NCI-H2107 treated with DMSO at 0.1 percent for 48 hours (cell line): Measurements from ENCODE around the gene FKBP1A.
"Not testable (repeated sequence)": the region's sequence is repeated elsewhere in the genome, so short reads cannot be mapped to it uniquely, and the experiment has no call there.

Source experiments
- DNase-seq: peaks from one replicate; lab custom pipeline; 2025; ENCODE audit not compliant: unreplicated experiment; lab: John Stamatoyannopoulos, UW

The FKBP1A gene

DNA sequence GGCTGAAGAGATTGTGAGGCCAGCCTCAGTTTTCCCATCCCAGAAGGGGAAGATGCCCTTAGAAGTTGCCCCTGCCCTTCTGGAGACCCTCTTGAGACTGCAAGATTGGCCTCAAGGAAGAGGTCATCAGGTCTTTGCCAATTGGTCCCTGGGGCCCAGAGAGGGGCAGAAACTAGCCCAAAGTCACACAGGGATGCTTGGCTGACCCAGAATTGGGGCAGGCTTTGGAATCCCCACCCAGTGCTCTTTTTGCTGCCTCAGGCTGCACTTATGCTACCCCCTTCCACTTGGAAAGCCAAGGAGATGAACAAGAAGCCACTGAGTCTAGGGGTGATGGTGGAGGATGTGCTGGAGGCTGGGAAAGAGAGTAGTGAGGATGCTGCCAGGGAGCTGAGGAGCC lies 24.9 kb upstream of the FKBP1A start:
- no peak for DNase-seq

DNA sequence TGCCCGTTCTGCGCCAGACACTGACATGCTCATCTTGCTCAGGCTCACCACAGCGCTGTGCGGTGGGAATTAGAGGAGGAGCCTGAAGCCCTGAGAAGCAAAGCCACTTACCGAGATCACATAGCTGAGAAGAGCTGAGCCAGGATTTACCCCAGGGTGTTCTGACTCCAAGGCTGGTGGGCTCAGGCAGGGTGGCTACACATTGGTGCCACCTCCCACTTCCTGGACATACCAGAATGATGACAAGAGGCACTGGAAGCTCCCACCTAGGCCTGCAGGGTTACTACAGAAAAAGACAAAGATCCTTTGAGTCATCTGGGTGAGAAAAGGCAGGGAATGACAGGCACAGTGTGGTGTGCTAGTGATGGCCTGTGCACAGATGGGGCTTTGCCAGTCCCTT lies 24.4 kb upstream of the FKBP1A start:
- DNase-seq: no peak

DNA sequence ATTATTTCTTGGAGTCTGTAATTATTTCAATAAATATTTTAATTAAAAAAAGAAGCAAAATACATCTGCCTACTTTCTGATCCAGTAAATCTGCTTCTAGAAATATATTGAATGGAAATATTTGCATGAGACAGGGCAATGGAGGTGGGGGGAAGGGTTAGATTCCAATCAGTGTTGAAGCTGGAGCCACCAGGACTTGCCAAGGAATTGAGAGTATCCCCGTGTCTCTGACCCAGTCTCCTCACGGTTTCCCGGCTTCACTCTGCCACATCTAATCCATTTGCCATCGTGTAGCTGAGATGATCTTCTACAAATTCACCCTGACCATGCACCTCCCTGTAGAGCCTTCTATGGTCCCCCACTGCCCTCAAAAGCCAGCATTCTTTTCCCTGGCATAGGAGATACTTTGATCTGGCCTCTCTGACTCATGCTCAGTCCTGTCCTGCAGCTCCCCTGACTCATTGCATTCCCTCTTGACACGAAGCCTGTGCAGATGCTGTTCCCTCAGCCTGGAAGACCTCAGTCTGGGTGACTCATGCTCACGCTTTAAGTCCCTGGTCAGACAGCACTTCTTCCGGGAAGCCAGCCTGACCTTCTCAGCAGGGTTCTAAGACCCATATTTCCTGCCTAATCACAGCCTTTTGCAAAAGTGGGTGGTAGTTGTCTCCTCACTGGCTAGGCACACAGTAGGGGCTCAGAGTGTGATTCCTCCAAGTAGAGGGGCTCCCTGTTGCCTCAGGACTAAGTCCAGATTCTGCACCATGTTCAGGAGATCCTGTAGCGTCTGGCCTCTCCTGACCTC lies 23.0 kb upstream of the FKBP1A start:
- no peak for DNase-seq

DNA sequence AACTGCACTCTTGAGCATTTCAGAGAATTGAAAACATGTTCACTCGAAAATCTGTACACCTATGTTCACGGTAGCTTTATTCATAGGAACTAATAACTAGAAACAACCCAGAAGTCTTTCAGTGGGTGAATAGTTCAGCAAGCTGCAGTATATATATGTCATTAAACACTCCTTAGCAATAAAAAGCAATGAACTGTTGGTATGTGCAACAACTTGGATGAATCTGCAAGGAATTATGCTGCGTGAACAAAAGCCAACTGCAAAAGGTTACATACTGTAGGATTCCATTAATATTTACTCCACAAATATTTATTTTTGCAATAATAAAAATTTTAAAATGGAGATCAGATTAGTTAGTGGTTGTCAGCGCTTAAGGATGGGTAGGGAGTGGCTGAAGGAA lies 22.1 kb upstream of the FKBP1A start:
- DNase-seq: no peak

DNA sequence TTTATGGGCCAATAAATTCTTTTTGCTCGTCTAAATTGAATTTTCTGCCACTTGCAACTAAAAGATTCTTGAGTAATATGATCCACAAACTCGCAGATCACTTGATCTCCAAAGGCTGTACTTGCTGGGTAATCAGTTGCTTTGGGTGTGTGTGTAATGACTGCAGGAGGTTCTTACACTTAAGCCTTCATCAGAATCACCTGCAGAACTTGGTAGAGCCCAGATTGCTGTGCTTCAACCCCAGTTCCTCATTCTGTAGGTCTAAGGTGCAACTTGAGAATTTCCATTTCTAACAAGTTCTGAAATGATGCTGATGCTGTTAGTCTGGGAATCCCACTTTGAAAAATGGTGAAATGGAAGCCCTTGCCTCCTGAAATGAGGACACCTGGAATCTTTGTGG lies 12.9 kb upstream of the FKBP1A start:
- DNase-seq: no peak

DNA sequence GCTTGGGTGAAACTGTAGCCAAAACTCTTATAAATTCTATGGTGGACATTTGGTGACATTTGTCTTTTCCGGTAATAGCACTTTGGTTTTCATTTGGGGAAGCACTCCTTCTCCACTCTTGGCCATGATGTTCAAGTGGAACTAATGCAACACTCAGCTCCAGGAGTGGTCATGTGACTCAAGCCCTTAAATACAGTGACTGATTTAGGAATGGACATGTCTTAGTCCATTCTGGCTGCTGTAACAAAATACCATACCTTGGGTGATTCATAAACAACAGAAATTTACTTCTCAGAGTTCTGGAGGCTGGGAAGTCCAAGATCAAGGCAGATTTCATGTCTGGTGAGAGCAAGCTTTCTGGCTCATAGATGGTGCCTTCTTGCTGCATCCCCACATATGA lies 10.8 kb upstream of the FKBP1A start:
- no peak for DNase-seq

DNA sequence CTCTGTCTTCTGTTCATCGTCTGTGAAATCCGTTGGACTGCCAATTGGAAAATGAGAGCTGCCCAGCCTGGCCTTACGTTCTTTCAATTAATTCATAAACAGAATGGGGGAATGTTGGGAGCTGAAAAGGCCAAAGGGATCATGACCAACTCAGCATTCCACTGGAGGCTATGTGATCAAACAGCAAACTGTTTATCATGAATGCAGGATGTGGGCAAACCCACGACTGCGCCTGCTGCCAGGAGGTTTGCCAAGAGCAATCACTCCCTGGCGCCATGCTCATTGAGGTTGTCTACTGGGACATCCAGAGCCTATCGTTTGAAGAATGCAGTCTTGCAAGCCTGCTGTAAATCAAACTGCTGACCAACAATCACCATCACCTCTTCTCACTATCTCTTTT lies 9.3 kb upstream of the FKBP1A start:
- no peak for DNase-seq

DNA sequence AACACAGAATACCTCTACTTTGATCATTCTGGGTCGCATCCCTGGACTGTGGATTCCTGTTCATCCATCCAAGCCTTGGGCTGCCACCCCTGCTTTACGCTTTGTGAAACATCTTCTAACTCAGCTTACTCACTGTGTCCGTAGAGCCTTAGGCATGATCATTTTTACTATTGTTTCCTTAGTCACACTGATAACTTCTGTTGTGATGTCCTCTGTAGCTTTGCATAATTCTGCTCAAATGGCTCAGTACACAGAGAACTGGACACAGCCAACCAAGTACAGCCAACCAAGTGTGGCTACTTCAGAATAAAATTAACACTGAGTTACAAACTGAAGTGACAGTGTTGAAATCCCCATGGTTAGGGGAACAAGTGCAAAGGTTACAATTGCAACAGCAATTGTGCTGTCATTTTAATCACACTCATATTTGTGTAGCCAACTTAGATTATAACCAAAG lies 8.6 kb upstream of the FKBP1A start:
- no peak for DNase-seq

DNA sequence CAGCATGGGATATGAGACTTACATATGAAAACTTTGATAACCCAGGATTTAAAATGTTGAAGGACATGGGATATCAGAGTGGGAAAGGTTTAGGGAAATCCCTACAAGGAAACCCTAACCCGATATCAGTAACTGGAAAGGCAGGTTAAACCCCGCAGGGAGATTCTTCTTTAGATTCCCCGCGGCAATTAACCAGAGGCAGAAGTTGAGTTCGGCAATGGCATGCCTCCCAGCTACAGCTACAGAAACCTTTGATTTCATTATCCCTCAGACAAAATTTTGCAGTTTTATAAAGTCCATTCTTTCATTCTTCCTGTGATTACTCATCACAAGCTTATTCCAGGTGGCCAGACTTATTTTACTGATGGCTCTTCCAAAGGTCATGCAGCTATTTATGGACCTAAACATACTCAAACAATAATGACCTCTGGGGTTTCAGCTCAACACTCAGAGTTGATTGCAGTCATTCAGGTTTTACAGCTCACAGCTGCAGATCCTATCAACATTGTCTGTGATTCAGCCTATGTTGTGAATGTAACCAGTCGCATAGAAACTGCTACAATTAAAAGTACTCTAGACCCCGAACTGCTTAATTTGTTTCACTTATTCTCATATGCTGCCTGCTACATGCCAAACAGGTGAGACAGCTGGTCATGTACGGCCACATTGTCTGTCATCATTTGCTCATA lies 7.0 kb upstream of the FKBP1A start:
- DNase-seq: not testable (repeated sequence)

DNA sequence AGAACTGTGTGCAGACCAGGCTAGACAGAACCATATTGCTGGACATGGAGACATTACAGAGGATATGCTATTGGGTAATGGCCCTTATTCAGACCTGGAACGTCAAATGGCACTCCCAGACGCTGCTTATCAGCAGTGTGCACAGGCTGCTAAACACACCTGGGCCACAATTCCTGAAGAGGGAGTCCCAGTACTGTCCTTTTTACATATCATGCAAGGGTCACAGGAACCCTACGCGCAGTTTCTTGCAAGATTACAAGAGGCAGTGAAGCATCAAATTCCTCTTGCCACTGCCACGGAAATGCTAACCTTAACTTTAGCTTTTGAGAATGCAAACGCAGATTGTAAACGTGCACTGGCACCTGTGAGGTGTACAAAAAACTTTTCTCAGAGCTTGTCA lies 5.3 kb upstream of the FKBP1A start:
- not testable (repeated sequence) for DNase-seq

DNA sequence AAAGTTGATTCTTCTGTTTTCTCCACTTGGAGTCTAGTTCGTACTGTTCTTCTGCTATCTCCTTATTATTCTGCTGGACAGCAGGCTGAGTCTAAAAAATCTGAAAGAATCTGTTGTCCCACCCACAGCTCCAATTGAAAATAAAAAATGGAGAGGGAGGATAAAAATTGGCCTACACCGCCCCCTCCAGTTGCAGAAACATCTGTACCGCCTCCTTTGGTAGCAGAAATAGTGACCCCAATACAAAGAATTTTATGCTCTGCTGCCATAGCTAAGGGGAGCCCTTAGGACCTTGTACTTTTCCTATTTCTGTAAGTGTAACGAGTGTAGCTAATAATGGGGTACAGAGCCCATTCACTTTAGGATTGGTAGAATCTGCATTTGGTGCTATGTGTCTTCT lies 4.9 kb upstream of the FKBP1A start:
- DNase-seq: no peak

DNA sequence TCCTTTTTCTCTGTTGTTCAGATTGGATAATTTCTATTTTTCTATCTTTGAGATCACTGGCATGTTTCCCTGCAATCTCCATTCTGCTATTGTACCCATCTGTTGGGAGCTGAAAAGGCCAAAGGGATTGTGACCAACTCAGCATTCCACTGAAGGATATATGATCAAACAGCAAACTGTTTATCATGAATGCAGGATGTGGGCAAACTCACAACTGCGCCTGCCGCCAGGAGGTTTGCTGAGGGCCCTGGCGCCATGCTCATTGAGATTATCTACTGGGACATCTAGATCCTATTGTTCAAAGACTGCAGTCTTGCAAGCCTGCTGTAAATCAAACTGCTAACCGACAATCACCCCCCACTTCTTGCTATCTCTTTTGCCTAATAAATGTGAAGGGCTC lies 3.8 kb upstream of the FKBP1A start:
- DNase-seq: no peak

DNA sequence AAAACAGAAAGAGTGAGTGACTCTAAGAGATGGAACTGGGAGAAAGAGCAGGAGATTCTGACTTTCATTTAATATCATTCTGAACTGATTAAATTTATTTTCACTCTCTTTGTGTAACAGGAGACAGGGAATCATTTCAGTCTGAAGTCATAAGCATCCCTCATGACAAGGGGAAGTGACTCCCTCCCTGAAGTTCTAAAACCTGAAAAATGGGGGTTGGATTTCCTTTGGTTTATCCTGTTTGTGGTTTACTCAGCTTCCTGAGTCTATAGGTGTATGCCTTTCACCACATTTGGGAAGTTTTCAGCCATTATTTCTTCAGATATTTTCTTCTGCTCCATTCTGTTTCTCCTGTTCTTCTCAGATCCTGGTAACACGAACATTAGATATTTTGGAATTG lies 3.4 kb upstream of the FKBP1A start:
- no peak for DNase-seq

DNA sequence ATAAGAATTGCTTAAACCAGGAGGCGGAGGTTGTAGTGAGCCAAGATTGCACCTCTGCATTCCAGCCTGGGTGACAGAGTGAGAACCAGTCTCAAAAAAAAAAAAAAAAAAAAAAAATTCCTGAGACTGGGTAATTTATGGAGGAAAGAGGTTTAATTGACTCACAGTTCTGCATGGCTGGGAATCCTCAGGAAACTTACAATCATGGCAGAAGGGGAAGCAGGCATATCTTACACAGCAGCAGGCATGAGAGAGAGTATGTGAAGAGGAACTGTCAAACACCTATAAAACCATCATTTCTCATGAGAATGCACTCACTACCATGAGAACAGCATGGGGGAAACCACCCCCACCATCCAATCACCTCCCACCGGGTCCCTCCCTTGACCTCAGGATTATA lies 1.8 kb upstream of the FKBP1A start:
- DNase-seq: no peak

DNA sequence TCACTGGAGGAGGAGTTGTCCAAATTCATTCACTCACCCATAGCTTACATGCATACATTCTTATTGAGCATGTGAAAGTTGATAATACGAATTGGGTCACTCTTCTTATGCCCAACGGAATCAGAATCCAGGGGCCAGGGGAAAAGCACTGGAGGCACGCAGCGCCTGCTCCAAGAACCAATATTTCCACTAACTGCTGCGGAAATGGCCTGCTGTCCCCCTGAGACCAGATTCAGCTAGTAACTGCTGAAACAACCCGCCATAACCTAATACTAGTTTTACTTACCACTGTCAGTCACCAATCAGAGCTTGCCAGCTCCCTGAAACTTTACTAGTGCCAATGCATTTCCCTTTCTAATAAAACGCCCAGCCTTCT lies 641 bp upstream of the FKBP1A start:
- no peak for DNase-seq

DNA sequence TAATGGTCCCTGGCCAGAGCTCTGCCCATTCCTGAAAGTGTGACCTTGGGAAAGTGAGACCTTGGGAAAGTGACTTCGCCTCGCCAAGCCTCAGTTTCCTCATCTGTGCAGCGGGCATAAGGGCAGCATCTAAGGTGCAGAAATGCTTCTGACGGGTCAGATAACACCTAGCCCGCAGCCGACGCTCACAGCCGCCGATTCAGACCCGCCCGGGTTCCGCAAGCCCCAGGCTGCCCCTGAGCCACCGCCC lies 486 bp downstream of the FKBP1A start:
- no peak for DNase-seq

DNA sequence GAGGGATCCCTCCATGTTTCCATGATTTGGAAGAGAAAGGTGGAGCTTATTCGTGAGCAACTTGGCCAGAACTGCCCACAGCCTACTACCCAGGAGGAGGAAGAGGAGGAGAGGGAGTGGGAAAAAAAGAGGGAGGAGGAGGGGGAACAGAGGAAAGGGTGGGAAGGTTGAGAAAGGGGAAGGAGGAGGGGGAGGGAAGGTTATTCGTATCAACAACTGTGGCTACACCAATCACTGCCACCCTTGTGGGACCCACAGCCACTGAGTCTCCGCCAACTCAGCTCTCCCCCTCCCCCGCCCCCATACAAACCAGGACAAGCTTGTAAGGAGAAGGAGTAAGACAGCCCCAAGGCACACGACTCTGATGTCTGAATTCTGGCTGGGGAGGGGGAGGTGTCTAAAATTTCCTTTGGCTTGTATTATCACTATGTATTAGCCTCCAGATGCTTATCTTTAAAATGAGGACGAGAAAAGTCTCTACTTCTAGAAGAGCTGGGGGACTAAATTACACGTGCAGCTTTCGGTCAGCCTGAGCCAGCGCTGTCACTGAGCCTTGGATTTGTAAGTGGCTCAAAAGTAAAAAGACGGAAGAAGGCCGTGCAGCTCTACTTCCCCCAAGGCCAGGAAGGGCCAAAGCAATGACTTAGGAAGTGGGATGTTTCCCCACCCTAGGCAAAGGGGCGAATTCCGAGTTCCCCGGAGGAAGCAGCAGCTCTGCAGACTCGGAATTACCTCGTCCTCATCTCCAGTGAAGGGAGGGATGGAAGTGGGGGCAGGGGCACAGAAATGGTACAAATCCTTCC lies 1.0 kb downstream of the FKBP1A start:
- DNase-seq: no peak

DNA sequence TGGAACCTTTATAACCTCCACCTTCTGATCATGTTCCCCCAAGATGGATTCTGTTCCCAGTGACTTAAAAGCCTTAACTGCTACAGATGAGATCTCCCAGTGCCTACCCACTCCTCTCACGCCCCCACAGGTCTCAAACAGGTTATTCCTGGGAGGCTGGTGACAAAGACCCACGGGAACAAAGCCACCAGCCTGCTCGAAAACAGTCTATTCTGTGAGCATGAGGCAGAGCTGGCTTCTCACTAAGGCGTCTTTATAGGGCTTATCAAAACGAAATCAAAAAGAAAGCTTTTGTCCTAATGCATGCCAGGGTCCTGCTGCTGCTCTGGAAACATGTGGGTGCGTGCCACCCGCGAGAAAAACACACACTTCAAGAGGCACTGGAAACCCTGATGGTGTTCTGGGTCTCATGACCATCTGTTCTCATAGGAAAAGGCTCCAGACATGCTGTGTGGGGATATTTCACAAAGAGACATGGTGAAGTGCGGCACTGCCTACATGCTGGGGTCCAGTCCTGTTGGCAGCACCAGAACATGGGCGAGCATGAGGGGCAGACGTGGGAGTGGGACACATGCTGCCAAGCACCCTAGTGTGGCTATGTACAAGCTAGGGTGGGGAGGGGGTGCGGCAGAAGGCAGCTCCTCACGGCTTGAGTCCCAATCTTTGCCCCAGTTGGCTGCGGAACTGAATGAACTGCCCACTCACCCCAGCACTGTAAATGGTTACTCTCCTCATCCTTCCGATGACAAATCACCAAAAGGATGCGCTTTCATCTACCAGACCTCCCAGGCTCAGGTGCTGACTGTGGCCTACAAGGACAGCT lies 2.1 kb downstream of the FKBP1A start:
- DNase-seq: no peak

DNA sequence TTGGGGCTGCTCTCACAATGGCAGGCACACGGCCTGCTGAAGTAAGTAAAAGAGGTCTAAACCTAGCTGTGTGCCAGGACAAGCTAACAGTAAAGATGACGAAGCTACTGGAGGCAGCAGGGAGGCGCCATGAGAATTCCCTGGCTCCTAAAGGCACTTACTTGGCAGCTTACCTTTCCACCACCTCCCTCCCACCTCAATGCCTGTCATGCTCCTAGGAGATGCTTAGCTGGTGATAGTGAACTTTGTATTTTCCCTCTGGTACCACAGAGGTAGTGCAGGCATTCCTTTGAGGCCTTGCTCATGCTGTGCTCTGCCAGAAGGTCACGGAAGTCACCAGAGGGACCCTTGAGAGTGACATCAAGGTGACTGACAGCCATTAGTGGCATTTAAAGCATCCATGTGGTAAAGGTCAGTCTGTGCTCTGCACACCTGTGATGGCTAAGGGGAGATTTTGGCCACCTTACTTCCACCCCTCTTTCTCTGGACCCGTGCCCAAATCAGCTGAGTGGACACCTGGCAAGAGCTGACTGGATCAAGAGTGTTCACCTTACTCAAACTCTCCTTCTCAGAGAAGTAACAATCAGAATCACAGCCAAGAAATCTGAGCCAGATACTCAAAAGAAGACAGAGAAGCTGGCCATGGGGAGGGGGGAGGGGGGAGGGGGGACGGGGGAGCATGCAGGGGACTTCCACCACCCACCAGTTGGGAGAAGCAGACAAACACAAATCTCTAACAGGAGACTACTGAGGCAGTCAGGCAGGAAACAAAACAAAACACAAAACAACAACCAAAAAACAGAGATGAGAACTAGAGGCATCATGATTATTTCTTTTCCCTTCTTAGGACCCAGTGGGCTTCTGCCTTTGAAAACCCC lies 2.9 kb downstream of the FKBP1A start:
- DNase-seq: no peak

DNA sequence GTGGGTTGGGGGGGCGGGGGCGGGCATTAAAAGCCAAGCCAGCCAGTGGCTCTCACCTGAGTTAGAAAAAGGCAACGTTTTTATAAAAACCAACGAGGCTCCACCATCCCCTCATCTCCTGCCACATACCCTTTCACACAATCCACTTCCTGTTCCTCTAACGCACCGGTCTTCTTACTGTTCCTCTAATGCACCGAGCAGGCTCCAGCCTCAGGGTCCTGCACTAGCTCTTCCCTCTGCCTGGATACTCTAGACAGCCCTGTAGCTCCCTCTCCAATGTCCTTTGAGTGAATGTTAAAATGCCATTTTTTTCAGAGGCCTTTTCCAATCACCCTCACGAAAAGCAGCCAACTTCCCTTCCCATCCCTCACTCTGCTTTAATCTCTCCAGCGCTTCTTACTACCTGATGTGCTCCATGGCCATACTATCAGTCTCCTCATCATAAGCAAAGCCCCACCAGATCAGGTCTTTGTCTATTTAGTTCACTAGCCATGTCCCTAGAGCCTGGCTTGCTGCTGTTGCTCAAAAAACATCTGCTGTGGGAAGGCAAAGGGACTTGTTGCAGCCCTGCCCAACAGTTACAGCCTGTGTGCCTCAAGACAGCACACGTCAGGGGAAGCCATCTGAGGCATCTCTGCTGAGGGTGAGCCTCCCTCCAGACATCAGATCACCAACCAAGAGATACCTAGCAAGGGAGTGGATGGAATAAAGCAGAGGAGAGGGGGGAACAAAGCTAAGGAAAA lies 3.9 kb downstream of the FKBP1A start:
- DNase-seq: no peak
